GM15510 (cell line): Measurements from ENCODE around the gene MRPL50.

Experiments
- POLR2A ChIP-seq: IDR thresholded peaks from 3 replicates; pipeline ENCODE4 v1.6.1; 2011; ENCODE audit warnings: borderline replicate concordance; ENCODE audit not compliant: insufficient read length; ENCODE audit errors: extremely low read depth

The MRPL50 gene

GRCh38 chr9:101352892-101353463 is 45.4 kb downstream of the MRPL50 start:
- TF ChIP-seq POLR2A, result no peak

- no peak for TF ChIP-seq POLR2A
Measured at GRCh38 chr9:101350285-101350684, 48.1 kb downstream of the MRPL50 start.

GRCh38 chr9:101342595-101342994 is 55.8 kb downstream of the MRPL50 start:
- TF ChIP-seq POLR2A, result no peak

- no peak for TF ChIP-seq POLR2A
Measured at GRCh38 chr9:101341958-101342357, 56.5 kb downstream of the MRPL50 start.
